GM12891 (cell line): Measurements from ENCODE around the gene IFIT1.

Source experiments
- POLR2A ChIP-seq: IDR thresholded peaks from 2 replicates; pipeline ENCODE4 v1.6.1; 2011; ENCODE audit warnings: low read depth, low read length, control low read depth
- POLR2AphosphoS5 ChIP-seq: IDR thresholded peaks from 2 replicates; pipeline ENCODE4 v1.6.1; 2011; ENCODE audit warnings: low read depth, low read length, control low read depth
- POU2F2 ChIP-seq: IDR thresholded peaks from 2 replicates; pipeline ENCODE4 v1.6.1; 2011; ENCODE audit warnings: low read depth, mild to moderate bottlenecking, control low read depth, low read length, moderate library complexity
- SPI1 ChIP-seq: IDR thresholded peaks from 2 replicates; pipeline ENCODE4 v1.6.1; 2011; ENCODE audit warnings: low read depth, low read length, control low read depth

GRCh38 chr10:89413398-89413912, 21.0 kb downstream of the IFIT1 start:
- TF ChIP-seq POLR2A (no peak), SPI1 (no peak), POLR2AphosphoS5 (no peak), POU2F2 (no peak)
